HEK293 (cell line): Measurements from ENCODE around the gene RNASEH1.

ENCODE experiments used
- CTCF ChIA-PET: fragments of 350-600 bp; formaldehyde crosslinking; extraction: SDS; loops from one replicate; lab custom pipeline; 2021; ENCODE audit warnings: antibody characterized with exemption; lab: Yijun Ruan, JAX
- POLR2A ChIA-PET: fragments of 300-600 bp; formaldehyde crosslinking; extraction: SDS; loops from one replicate; lab custom pipeline; 2020; ENCODE audit warnings: antibody characterized with exemption, inconsistent platforms; lab: Yijun Ruan, JAX
- H3K27ac ChIP-seq: fragments of 200-500 bp; sonication (Bioruptor generic); 2 replicates; pipeline ENCODE4 v1.5.1; 2014; ENCODE audit warnings: low read depth, low read length, control low read depth, inconsistent platforms; ENCODE audit errors: extremely low read depth
- H3K36me3 ChIP-seq, 2 experiments: fragments of 200-500 bp in 1 of 2; sonication (Bioruptor generic) in 1 of 2; 1 replicate in 1 of 2; 2 replicates in 1 of 2; pipeline ENCODE4 v1.5.1; 2014 to 2017; ENCODE audit warnings: inconsistent platforms in 2 of 2, low read length in 2 of 2; ENCODE audit not compliant: control insufficient read depth in 2 of 2, insufficient read depth in 1 of 2
- H3K4me1 ChIP-seq: fragments of 200-500 bp; sonication (Bioruptor generic); 2 replicates; pipeline ENCODE4 v1.5.1; 2014; ENCODE audit warnings: mild to moderate bottlenecking, low read length, inconsistent platforms; ENCODE audit not compliant: control insufficient read depth, insufficient read depth
- H3K4me3 ChIP-seq: 2 replicates; pipeline ENCODE4 v1.5.1; 2011; ENCODE audit warnings: low read depth, mild to moderate bottlenecking, control low read depth, low read length, moderate library complexity
- H3K9me3 ChIP-seq: fragments of 200-500 bp; sonication (Bioruptor generic); 2 replicates; pipeline ENCODE4 v1.5.1; 2014; ENCODE audit warnings: low read depth, low read length, inconsistent platforms; ENCODE audit not compliant: control insufficient read depth, insufficient read depth
- KLF10 ChIP-seq: fragments of 450-650 bp; IDR thresholded peaks from 2 replicates; pipeline ENCODE4 v1.5.1; 2018; ENCODE audit warnings: missing biosample characterization, mild to moderate bottlenecking, missing genetic modification characterization
- REPIN1 ChIP-seq: fragments of 450-650 bp; formaldehyde crosslinking; IDR thresholded peaks from 2 replicates; pipeline ENCODE4 v1.5.1; 2017; ENCODE audit warnings: missing biosample characterization, missing genetic modification characterization, low read depth
- ZBTB49 ChIP-seq: fragments of 450-650 bp; formaldehyde crosslinking; IDR thresholded peaks from 2 replicates; pipeline ENCODE4 v1.5.1; 2016; ENCODE audit warnings: missing biosample characterization, missing genetic modification characterization, low read depth
- ZBTB6 ChIP-seq: fragments of 450-650 bp; formaldehyde crosslinking; IDR thresholded peaks from 2 replicates; pipeline ENCODE4 v1.5.1; 2017; ENCODE audit warnings: missing biosample characterization, missing genetic modification characterization
- ZBTB7A ChIP-seq: fragments of 450-650 bp; formaldehyde crosslinking; IDR thresholded peaks from 2 replicates; pipeline ENCODE4 v1.5.1; 2016; ENCODE audit warnings: low read depth, missing biosample characterization, missing genetic modification characterization
- ZFHX2 ChIP-seq: fragments of 450-650 bp; formaldehyde crosslinking; conservative IDR thresholded peaks from 2 replicates; pipeline ENCODE4 v1.5.1; 2016; ENCODE audit warnings: missing biosample characterization, missing genetic modification characterization
- ZFP3 ChIP-seq: fragments of 450-650 bp; formaldehyde crosslinking; IDR thresholded peaks from 2 replicates; pipeline ENCODE4 v1.5.1; 2016; ENCODE audit warnings: low read depth, missing biosample characterization, missing genetic modification characterization
- ZNF112 ChIP-seq: fragments of 450-650 bp; formaldehyde crosslinking; IDR thresholded peaks from 2 replicates; pipeline ENCODE4 v1.5.0; 2017; ENCODE audit warnings: missing biosample characterization, missing genetic modification characterization
- ZNF132 ChIP-seq: fragments of 450-650 bp; formaldehyde crosslinking; IDR thresholded peaks from 2 replicates; pipeline ENCODE4 v1.5.1; 2017; ENCODE audit warnings: missing biosample characterization, missing genetic modification characterization, borderline replicate concordance
- ZNF146 ChIP-seq: fragments of 450-650 bp; formaldehyde crosslinking; IDR thresholded peaks from 2 replicates; pipeline ENCODE4 v1.5.1; 2016; ENCODE audit warnings: missing biosample characterization, missing genetic modification characterization
- ZNF280D ChIP-seq: fragments of 450-650 bp; formaldehyde crosslinking; IDR thresholded peaks from 2 replicates; pipeline ENCODE4 v1.5.1; 2016; ENCODE audit warnings: missing biosample characterization, missing genetic modification characterization
- ZNF302 ChIP-seq: fragments of 450-650 bp; formaldehyde crosslinking; IDR thresholded peaks from 2 replicates; pipeline ENCODE4 v1.5.1; 2016; ENCODE audit warnings: missing biosample characterization, missing genetic modification characterization, low read depth
- ZNF510 ChIP-seq: fragments of 450-650 bp; formaldehyde crosslinking; IDR thresholded peaks from 2 replicates; pipeline ENCODE4 v1.5.1; 2018; ENCODE audit warnings: mild to moderate bottlenecking, missing genetic modification characterization, missing biosample characterization; ENCODE audit not compliant: insufficient replicate concordance
- ZNF548 ChIP-seq: fragments of 450-650 bp; formaldehyde crosslinking; IDR thresholded peaks from 2 replicates; pipeline ENCODE4 v1.5.1; 2016; ENCODE audit warnings: missing biosample characterization, missing genetic modification characterization
- ZNF610 ChIP-seq: fragments of 450-650 bp; formaldehyde crosslinking; IDR thresholded peaks from 2 replicates; pipeline ENCODE4 v1.5.1; 2016; ENCODE audit warnings: missing biosample characterization, missing genetic modification characterization, borderline replicate concordance
- ZNF645 ChIP-seq: fragments of 450-650 bp; formaldehyde crosslinking; IDR thresholded peaks from 2 replicates; pipeline ENCODE4; 2016; ENCODE audit warnings: missing biosample characterization, missing genetic modification characterization

RNASEH1 gene

GRCh38 chr2:3526871-3527270 lies 31.3 kb downstream of the RNASEH1 start:
- CTCF ChIA-PET = interaction anchor here (1.0 kb wide), 1 partner anchor 11 kb away, joined by 4 read pairs; no protein-coding TSS in a partner anchor
- no peaks in the 10 kb centered on the region for H3K4me1 ChIP-seq
- TF ChIP-seq ZFP3 (tag by site-specific recombination) = no peak
- POLR2A ChIA-PET = no interaction called here
- peaks cover 0 to 3% of the 10 kb centered on the region in 2 experiments; a peak in 1 of 3 replicates for H3K36me3 ChIP-seq
- no peaks in the 10 kb centered on the region for H3K9me3 ChIP-seq
- H3K27ac ChIP-seq = no peak overlapping the region
- H3K4me3 ChIP-seq = no peak overlapping the region

GRCh38 chr2:3523551-3524041 lies 34.5 kb downstream of the RNASEH1 start:
- 0 out of 2 replicates have a peak, but pooled peaks cover 5% of the 10 kb centered on the region for H3K4me1 ChIP-seq
- ChIA-PET POLR2A (interaction anchor here (1.6 to 2.1 kb wide), 2 partner anchors 13 to 35 kb away, joined by 5 to 8 read pairs; partner anchors contain the start of gene RNASEH1), CTCF (interaction anchor here (1.5 kb wide), 1 partner anchor 12 kb away, joined by 5 read pairs; no protein-coding TSS in a partner anchor)
- H3K36me3 ChIP-seq = peaks cover 0 to 3% of the 10 kb centered on the region in 2 experiments; a peak in 1 of 3 replicates
- H3K4me3 ChIP-seq = no peak overlapping the region
- H3K27ac ChIP-seq = no peak overlapping the region
- no peaks in the 10 kb centered on the region for H3K9me3 ChIP-seq
- TF ChIP-seq ZNF146 (tag by site-specific recombination) = no peak
- TF ChIP-seq ZBTB7A (tag by site-specific recombination) = no peak
- no peak for TF ChIP-seq KLF10
- TF ChIP-seq ZNF548 = no peak
- no peak for TF ChIP-seq ZNF302

- no peak for TF ChIP-seq ZNF132
- no peak for TF ChIP-seq REPIN1
- TF ChIP-seq ZNF645 (tag by site-specific recombination) = no peak
- no peak for TF ChIP-seq ZNF280D (tag by site-specific recombination)
- no peak for TF ChIP-seq ZNF112 (tag by site-specific recombination)
- TF ChIP-seq ZFHX2 = no peak
- no peak for TF ChIP-seq ZBTB49 (tag by site-specific recombination)
- no peak for TF ChIP-seq ZNF510 (tag by site-specific recombination)
- no peak for TF ChIP-seq ZNF610
- no peak for TF ChIP-seq ZBTB6
- ChIA-PET POLR2A (no interaction called here), CTCF (no interaction called here)
- Histone ChIP-seq H3K36me3 (peaks cover 0 to 3% of the 10 kb centered on the region in 2 experiments; a peak in 1 of 3 replicates), H3K4me1 (0 out of 2 replicates have a peak, but pooled peaks cover 5% of the 10 kb centered on the region), H3K27ac (no peak overlapping the region), H3K9me3 (no peaks in the 10 kb centered on the region), H3K4me3 (no peak overlapping the region)
Observed at GRCh38 chr2:3522961-3523421, 35.1 kb downstream of the RNASEH1 start.
